Cerebellar nuclear complex (tissue), 1 donor: ENCODE data around the gene TNNI3K.

Experiments
- DNase-seq, 2 experiments: peaks; one replicate each; lab custom pipeline; 2025; lab: John Stamatoyannopoulos, UW

Gene TNNI3K

DNA sequence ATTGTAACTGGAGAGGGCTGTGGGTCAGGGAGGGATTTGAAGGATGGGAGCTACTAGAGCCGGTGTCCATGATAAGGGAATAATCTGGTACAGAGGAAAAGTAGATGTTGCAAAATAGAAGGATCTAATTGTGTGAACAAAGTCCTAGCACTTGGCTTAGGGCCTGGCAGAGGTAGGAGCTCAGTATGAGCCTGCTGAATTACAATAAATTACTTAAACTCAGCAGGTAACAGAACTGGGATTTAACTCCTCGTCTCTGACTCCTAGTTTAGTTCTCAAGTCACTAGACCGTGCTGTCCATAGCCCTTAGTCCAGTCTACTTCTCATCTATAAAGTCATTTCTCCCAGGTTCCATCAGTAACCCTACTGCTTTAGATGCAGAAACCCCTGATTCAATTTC, 157.0 kb downstream of the TNNI3K start:
- DNase-seq: no peak

DNA sequence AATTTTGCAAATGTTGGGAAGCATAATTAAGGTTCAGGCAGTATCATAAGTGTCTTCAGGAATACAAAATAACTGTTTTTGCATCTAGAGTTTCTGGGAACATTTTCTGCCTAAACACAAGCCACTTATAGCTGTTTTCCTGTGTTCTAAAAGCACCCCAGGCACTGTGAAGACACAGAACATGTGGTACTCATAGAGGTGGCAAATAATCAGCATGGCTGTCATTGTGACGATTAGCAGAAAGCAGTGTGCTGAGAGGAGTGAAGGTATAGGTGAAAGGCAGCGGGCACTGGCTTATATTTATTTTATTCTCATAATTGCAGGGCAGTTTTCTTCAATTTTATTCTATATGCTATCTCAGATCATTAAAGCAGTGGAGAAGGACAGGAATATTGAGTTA, 157.7 kb downstream of the TNNI3K start:
- no peak for DNase-seq

DNA sequence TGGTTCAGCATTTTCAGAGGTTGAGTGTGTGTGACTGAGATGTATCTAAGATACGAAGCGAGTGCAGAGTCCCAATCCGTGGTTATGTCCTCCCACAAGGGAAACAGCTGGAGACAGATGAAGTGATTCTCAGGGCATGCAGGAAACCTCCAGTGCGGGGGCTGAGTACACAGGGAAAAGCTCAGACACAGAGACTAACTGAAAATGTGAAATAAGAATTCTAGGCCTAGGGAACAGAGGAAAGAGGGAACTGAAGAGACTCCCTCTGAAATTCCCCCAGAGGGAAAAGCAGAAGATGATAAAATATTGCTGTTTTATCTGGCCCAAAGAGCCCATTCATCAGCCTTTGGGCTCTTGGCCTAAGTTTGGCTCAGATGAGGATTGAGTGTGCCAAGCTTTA, 160.4 kb downstream of the TNNI3K start:
- DNase-seq: no peak

DNA sequence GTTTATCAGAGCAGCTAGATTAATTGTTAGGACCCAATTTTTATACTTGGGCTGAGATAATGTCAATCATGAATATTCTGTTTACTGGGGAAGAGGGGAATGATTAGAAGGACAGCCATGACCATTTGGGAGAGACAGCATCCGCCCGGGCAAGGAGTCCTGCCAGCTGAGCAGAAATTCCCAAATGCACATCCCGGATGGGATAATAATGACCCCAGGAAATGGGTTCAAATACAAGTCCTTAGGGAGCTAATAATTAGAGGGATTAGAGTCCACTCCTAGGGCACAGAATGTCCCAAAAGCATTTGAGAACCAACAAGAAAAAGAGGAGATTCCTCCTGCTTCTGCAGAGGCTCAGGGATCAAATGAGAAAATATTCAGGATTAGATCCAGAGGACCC, 161.3 kb downstream of the TNNI3K start:
- no peak for DNase-seq

DNA sequence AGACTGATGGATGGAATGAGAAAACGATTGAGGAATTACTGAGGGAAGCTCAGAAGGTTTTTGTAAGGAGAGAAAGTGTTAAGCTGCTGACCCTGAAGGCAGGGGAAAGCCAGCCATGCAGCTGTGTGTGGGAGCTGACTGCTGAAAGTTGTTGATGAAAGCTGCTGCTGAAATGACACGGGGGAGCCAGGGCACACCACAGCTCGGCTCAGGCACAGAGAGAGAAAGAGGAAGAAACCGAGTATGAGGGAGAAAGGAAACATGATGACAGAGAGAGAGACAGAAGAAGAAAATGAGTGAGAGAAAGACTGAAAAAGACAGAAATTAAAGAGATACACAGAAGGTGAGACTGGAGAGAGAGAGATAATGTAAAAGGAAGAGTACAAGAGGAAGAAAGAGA, 161.7 kb downstream of the TNNI3K start:
- no peak for DNase-seq

DNA sequence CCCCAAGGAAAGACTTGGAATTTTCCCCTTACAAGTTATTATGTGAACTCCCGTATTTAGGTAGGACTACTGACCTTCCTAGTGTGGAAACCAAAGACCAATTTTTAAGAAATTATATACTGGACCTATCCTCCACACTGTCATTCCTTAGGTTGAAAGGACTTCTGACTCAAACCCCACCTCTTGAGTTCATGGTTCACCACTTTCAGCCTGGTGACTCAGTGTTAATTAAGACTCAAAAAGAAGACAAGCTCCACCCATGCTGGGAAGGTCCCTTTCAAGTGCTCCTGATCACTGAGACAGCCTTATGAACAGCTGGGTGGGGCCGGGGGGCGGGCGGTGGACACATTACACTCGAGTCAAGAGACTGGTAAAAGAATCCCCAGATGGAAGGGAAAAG, 164.1 kb downstream of the TNNI3K start:
- no peak for DNase-seq

DNA sequence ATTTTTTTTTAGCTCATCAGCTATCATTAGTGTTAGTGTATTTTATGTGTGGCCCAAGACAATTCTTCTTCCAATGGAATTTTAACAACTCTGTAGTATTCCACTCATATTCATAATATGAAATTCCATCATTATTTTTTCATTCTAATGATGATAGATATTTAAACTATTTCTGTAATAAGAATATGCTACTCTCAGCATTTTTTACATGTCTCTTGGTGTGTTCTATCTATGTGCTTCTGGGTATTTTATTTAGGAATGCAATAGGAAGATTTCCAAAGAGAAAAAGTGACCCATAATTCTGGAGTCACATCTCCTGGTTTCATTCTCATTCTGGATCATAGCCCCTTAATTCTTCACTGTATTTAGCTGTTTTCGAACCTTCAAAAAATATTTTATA, 167.7 kb downstream of the TNNI3K start:
- DNase-seq: no peak

DNA sequence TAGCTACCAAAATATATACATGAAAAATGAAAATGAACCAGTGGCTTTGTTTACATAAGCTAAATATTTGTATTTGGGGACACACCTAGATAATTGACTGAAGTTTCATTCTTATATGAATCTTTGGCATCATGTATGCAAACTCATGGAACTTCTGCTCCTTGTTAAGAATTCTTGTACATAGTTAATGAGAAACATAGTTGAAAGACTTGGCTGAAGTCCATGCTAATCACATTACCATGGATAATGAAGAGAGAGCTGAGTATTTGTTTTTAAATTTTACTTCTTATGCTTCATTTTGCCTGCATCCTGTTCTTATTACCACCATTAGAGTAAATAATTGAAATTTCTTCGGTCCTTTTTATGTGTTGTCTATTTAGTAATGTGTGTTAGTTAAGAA, 168.4 kb downstream of the TNNI3K start:
- DNase-seq: no peak

DNA sequence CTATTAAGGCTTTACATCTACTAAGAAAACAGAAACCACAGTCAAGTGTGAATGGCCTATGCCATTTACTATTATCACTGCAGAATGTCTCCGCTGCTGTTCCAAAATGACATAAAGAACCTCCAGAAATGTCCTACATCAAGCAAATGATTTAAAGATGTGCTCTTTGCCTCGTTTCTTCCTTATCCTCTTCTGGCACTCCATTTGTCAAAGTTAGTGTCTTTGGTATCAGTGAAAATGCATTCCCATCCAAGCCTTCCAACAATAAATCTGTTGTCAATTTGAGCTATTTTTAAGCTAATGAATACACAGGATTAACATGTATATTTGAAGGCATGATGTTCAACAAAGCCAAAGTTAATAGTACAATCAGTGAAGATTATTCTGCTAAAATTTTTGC, 171.6 kb downstream of the TNNI3K start:
- no peak for DNase-seq

DNA sequence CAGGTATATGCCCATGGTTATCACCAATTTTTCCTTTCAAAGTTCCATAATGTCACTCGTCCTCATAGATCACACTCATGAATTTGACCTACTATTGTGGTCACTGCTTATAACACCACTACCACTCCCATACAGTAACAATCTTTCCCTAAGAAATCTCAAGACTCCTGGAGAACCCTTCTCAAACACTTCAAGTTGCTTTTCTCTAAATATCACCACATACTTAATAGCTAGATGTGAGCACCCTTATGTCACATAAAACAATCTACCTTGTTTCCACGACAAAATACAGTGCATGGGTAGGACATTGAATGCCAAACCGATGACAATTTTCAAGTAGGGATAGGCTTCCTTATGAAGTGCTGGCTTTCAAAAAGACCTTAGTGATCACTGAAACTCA, 172.7 kb downstream of the TNNI3K start:
- DNase-seq: no peak

DNA sequence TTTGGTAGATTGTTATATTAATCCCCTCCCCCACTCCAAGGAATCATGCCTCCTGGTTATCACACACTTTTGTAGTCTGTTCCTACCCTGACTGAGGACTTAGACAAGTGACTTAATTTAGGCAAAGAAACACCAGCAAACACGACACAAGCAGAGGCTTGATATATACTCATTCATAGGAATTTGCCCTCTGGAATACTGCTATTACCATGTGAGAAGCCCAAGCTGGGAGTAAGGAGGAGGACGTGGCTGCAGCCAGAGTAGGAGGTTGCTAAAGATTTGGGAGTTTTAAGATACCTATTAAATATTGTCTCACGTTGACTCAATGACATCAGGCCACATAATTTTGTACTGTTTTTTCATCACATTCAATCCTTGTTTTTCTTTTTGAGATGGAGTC, 177.1 kb downstream of the TNNI3K start:
- no peak for DNase-seq

DNA sequence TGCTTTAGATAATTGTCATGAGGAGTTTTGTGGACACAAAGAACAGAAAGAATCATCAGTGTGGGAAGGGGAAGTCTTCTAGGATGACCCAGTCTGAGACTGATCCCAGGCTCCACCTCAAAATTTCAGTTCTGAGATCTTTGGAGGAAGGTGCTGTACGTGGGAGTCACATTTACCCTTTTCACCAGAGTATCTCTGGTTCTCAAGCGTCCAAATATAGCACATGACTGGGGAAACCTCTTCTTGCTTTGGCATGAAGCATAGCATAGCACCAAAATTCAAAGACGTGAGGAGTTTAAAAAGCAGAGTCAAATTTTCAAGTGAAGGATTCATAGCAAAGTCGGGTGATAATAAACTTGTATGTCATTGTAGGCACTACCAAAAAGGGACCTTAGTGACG, 180.7 kb downstream of the TNNI3K start:
- DNase-seq: no peak

DNA sequence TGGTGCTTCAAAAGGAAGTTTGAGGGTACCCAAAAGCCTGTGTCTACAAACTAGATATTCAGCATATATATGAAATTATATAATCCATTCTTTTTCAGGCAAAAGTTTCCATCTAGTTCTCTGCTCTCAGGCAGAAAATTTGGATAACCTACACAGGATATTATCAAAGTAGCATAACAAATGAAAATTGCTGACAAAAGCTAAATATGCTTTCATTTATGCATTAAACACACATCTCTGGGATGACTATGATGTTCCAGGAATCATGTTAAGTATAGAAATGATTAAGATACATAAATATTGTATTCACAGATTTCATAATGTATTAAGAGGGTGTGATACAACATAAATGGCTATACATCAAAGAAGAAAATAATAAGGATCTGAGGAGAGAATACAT, 184.4 kb downstream of the TNNI3K start:
- DNase-seq: no peak

DNA sequence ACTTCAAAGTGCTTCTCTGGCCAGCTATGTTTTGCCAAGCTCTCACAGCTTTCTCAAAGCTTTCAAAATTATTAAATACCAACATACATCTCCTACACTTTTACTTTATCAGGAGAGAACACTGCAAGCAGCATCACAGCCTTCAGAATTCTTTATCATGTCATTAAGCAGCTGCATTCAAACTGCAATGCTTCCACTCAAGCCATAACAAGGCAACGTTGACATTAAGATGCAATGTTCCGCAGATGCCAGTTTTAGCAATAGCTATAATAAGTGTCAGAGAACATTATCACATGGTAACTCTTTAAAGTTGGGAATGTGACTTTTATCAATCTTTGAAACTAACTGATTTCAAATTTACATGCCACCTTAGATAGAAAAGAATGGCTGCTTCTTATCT, 185.3 kb downstream of the TNNI3K start:
- DNase-seq: no peak

DNA sequence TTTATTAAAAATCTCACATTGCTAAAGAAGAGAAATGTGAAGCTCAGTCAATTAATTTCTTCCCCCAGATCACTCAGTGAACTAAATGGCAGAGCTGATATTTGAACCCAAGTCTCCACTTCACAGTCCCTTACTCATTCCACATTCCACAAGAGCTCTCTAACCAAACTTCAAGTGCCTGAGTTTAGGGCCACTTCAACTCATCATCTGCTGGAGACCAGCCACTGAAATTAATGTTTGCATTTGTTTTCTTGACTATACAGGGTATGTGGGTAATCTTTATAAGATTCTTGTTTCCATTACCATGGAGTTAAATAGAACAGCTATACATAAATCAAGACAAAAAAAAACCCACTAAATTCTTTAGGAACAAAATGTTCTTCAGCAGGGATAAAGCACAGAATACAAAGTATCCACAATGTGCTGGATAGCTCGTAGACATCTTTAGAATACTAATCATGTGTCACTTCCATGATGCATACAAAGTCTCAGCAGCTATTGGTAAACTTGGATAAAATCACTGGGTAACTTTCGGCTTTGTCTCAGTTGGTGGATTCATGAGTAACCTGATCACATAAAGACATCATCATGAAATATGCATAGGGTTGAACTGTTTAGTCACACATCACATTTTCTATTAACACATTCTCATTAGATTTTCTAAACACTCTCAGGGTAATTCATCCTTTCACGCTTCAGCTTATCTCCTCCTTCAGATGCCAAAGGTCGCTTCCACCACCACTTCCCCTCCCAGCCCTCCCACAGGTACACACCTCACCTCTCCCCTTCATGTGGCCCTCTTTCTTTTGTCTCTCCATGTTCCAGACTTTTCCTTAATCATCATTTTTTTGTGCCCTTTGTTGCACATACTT, 187.5 kb downstream of the TNNI3K start:
- DNase-seq: no peak

DNA sequence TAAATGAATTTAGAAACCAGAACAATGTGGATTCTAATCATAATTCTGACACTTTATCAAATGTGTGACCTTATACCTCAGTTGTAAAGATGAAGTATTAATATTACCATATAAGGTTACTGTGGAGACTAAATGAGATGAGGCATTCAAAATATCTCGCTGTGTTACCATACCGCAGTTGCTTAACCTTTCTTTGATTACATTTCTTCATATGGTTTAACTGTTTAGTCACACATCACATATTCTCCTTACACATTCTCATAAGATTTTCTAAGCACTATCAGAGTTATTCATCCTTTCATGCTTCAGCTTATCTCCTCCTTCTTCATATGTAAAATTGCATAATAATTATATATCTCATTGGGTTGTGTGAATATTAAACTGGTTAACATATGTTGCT, 188.3 kb downstream of the TNNI3K start:
- no peak for DNase-seq

DNA sequence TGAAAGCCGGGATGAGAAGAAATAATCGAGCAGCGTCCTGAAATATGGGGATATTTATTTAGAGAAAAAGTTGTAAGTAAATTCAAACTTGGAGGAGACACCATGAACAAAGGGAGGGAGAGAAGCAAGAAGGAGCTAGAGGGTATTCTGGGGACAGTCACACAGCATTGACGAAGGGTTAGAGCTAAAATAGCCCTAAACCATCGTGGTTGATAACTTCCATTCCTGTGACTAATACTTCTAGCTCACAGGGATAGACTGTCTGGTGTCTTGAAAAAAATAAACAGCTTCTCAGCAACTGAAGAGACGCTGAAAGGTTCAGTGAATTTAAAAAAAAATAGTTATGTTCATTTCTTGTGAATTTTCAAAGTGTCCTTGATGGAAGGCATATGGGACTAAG, 190.5 kb downstream of the TNNI3K start:
- DNase-seq: no peak

DNA sequence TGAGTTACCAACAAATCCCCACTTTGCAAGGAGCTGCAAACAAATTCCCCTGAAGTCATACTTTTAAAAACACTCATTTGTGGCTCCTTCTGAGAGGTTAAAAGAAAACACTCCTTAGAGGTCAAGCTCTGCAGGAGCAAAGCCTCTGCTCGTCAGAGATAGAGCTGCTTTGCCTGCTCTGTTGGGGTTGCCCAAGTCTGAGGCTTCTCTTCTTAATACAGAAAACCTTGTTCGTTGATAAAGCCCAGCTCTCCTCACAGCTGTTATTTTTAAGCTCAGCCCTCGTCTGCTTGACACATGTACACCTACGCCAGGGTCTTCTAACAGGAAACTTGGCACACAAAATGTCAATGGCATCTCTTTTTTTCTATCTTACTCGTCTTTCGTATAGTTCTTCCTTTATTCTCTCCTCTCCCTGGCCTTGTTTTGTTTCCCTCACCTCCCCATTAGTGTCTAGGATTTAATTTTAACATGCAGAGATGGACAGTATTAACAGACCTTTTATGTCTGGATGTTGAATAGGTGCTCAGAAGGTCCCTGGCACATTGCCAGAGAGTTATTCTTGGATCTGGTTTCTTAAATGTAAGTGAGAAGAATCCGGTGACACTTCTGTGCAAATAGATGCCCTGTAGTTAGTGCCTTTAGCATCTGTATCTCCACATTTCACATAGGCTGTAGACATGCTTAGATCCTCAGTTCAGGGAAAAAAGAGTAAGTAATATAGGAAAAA, 191.2 kb downstream of the TNNI3K start:
- no peak for DNase-seq

DNA sequence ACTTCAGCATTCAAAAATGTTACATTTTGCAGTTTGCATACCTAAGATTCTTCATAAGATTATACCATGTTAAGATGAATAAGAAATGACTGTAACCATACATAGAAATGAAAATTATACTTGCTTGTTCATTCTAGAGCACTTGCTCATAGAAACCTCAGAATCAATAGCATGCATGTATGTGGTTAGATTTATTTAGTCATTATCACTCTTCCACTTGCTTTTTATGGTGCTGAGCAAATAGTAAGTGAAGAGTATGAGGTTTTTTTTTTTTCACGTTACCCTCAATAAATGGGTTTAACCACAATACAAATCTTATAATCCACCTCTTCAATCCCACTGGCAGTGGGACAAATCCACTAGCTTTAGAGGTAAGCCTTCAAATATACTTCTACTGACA, 192.5 kb downstream of the TNNI3K start:
- no peak for DNase-seq

DNA sequence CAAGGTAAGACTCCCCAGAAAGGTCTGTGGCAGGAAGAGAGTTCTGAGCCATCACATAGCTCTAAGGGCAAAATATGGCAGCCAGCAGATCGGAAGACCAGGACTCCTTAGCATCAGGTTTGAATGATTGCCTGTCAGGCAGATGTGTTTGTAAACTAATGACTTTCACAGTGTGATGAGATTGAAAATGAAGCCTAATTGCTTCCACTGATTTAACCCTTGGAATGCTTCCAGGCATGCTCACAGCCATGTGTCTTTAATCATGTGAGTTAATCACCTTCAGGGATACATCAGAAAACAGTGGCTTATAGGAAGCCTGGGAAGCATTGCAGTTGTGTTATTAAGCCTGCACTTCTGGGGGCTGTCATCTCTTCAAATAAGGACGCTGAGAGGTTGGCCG, 194.4 kb downstream of the TNNI3K start:
- DNase-seq: no peak

DNA sequence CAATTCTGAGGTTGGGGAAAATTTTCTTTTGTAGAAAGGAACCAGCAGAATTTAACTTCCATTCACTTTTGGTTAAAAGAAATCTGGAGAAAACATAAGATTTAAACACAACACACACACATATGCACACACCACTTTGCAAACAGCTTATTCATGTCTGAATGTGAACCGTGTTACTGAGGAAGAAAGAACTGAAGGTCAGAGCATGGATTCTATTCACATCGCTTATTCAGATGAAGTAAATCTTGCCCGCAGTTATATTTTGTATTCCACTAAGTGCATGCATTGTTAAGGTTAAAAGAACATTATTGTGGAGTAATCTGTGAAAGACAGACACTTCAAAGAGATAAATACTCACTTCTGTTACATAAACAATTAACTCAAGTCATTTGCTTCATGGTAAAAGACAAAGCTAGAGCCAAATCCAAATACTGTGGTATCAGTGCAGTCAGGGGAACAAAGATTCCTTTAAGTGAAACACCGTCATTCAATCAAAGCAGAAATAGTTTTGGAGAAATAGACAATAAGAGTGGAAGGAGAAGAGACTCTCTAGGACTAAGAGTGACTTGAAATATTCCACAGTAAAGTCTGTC, 195.3 kb downstream of the TNNI3K start:
- DNase-seq: no peak

DNA sequence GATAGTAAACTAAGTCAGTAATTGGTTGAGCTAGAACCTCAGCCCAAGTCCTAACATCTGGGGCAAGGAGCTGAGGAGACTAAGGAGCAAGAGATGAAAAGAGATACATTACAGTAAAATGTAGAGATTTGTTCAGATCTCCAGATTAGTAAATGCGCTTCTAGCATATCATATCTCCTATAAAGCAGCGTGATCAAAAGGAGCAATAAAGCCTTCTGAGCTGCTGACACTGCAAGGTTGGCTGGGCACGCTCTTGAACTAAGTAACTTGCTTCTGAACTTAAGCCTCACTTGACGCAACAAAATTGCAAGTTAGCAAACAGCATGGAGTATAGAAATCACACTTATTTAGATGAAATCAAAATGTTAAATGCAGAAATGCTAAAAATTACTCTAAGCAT, 196.3 kb downstream of the TNNI3K start:
- DNase-seq: no peak

DNA sequence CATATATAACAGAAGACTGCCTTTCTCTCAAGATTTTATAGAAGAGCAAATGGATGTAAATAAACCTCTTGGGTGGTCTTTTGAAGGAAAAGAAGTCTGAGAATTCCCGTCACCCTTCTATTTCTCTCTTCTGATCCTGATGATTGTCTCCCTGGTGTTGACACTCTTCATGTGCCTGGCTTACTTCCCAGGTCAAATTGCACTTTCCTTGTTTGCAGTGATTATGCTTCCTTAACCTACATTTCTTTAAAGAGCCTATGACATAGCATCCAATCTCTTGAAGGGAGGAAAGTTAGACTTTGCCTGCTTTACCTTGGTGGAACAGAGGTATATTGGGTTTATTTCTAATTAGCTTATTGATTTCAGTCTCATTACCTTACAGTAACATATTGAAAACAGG, 197.1 kb downstream of the TNNI3K start:
- DNase-seq: no peak
